ENCODE measurements around the gene RNF121.
"Not testable (repeated sequence)": the region's sequence is repeated elsewhere in the genome, so short reads cannot be mapped to it uniquely, and the experiment has no call there.

RNF121 gene

DNA sequence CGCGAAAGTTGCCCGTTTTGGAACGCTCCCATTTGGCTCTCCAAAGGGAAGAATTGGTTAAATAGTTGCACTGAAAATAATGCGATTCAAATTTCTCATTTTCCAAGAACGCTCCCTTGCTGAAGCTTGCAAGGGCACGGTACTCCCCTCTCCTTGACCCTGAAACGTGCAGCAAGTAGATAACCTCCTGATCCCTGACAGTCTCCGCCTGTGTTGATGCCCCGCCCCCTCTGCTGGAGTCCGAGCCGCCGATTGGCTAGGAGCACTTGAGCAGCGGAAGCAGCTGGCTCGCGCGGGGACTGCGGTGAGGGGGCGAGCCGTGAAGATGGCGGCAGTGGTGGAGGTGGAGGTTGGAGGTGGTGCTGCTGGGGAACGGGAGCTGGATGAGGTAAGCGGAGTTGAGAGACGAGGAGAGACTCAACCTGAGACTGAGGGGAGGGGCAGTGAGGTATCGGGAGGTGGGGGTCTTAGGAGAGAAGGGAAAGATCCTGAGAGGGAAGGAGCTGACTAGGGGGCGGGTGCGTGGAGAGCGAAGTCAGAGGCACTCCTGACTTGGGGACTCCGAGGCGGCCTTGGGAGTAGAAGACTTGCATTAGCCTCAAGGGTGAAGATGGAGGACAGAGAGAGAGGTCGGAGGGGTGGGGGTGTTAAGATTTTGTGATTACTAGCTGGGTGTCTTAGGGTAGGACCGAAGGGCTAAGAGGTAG is at the start of gene RNF121:
Gene RNF121, plus strand, starts transcription at position 310 of the 707 bp plus-strand sequence. Its CDS starts 16 bp downstream, at position 326.
- peak; percentile 99 for DNase-seq

DNA sequence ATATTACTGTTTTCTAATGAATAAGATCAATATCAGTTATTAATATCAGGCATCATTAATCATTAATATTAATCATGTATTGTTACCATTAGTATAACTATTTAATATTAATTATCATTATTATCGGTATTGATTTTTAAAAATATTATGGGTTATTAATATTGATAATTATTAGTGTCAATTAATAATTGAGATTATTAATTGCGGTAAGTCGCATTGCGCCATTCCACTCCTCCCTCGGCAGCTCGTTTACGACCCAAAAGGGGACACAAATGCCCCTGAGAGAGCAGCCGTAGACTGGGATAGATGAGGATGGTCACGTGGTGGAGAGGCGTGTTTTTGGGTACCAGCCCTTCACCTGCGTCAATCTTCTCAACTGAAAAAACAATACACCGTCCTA is 43.0 kb upstream of the RNF121 start:
- not testable (repeated sequence) for DNase-seq

DNA sequence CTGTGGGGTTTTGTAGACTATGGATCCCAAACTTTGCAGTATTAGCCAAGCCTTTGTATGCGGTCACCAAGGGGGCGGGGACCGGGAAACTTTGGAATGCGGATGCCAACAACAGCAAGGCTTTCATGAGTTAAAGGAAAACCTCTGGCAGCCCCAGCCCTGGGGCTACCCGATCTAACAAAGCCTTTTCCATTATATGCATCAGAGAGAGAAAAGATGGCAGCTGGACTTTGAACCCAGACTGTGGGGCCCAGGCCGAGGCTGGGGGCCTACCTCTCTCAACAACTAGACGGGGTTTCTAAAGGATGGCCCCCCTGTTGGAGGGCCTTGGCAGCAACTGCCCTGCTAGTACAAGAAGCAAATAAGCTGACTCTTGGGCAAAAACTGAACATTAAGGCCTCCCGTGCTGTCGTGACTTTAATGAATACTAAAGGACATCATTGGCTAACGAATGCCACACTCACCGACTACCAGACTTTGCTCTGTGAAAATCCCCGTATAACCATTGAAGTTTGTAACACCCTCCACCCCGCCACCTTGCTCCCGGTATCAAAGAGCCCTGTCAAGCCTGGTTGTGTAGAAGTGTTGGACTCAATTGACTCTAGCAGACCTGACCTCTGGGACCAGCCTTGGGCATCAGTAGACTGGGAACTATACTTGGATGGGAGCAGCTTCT is 40.4 kb upstream of the RNF121 start:
- not testable (repeated sequence) for DNase-seq

DNA sequence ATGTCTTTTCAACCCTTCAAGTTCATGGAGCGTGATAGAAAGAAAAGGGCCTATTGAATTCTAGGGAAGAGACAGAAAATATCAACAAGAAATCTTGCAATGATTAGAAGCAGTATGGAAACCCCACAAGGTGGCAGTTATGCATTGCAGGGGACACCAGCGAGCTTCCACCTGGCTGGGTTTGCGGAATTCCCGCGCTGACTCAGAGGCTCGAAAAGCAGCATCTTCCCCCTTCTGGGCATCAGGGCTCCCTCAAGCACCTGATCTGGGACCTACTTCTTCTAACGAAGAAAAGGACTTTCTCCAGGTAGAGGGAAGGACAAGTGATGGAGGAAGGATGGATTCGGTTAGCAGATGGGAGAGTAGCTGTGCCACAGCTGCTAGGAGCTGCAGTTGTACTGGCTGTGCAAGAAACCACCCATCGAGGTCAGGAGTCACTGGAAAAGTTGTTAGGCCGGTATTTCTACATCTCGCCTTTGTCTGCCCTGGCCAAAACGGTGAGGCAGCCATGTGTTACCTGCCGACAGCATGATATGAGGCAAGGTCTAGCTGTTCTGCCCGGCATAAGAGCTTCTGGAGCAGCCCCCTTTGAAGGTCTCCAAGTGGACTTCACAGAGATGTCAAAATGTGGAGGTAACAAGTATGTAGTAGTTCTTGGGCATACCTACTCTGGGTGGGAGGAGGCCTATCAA is 39.5 kb upstream of the RNF121 start:
- not testable (repeated sequence) for DNase-seq

DNA sequence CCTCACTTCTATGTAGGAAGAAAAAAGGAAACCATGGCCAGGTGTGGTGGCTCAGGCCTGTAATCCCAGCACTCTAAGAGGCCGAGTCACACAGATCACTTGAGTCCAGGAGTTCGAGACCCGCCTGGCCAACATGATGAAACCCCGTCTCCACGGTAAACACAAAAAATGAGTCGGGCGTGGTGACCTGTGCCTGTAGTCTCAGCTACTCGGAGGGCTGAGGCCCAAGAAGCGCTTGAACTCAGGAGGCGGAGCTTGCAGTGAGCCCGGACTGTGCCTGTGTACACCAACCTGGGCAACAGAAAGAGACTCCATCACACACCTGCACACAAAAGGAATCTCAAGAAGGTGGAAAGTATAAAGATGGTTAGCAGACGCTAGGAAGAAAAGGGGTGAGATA is 32.9 kb upstream of the RNF121 start:
- no peak for DNase-seq

DNA sequence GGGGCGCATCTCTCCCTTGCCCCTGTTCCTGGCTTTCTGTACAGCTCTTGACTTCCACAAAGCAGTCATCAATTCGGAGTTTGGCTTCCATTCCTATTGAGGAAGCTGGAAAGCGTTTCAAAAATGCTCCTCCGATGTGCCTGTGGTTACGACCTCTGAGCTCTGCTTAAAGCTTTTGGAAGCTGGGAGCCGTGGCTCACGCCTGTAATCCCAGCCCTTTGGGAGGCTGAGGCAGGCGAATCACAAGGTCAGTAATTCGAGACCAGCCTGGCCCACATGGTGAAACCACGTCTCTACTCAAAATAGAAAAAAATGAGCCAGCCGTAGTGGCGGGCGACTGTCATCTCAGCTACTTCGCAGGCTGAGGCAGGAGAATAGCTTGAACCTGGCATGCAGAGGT is 27.7 kb upstream of the RNF121 start:
- not testable (repeated sequence) for DNase-seq

DNA sequence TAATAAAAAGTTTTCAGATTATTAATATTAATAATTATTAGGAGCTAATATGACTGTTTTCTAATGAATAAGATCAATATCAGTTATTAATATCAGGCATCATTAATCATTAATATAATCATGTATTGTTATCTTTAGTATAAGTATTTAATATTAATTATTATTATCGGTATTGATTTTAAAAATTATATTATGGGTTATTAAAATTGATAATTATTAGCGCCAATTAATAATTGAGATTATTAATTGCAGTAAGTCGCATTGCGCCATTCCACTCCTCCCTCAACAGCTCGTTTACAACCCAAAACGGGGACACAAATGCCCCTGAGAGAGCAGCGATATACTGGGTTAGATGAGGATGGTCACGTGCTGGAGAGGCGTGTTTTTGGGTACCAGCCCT is 20.6 kb upstream of the RNF121 start:
- DNase-seq, result no peak

DNA sequence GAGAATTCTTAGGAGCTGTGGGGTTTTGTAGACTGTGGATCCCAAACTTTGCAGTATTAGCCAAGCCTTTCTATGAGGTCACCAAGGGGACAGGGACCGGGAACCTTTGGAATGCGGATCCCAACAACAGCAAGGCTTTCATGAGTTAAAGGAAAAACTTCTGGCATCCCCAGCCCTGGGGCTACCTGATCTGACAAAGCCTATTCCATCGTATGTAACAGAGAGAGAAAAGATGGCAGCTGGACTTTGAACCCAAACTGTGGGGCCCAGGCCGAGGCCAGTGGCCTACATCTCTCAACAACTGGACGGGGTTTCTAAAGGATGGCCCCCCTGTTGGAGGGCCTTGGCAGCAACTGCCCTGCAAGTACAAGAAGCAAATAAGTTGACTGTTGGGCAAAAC is 18.1 kb upstream of the RNF121 start:
- DNase-seq, result not testable (repeated sequence)

DNA sequence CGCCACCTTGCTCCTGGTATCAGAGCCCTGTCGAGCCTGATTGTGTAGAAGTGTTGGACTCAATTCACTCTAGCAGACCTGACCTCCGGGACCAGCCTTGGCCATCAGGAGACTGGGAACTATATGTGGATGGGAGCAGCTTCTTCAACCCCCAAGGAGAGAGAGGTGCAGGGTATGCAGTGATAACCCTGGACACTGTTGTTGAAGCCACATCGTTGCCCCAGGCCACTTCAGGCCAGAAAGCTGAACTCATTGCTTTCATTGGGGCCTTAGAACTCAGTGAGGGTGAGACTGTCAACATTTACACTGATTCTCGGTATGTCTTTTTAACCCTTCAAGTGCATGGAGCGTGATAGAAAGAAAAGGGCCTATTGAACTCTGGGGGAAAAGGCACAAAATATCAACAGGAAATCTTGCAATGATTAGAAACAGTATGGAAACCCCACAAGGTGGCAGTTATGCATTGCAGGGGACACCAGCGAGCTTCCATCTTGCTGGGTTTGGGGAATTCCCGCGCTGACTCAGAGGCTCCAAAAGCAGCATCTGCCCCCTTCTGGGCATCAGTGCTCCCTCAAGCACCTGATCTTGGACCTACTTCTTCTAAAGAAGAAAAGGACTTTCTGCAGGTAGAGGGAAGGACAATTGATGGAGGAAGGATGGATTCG is 17.4 kb upstream of the RNF121 start:
- DNase-seq, result not testable (repeated sequence)

DNA sequence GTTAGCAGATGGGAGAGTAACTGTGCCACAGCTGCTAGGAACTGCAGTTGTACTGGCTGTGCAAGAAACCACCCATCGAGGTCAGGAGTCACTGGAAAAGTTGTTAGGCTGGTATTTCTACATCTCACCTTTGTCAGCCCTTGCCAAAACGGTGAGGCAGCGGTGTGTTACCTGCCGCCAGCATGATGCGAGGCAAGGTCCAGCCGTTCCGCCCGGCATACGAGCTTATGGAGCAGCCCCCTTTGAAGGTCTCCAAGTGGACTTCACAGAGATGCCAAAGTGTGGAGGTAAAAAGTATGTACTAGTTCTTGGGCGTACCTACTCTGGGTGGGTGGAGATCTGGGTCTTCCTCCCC is 16.9 kb upstream of the RNF121 start:
- DNase-seq, result not testable (repeated sequence)

DNA sequence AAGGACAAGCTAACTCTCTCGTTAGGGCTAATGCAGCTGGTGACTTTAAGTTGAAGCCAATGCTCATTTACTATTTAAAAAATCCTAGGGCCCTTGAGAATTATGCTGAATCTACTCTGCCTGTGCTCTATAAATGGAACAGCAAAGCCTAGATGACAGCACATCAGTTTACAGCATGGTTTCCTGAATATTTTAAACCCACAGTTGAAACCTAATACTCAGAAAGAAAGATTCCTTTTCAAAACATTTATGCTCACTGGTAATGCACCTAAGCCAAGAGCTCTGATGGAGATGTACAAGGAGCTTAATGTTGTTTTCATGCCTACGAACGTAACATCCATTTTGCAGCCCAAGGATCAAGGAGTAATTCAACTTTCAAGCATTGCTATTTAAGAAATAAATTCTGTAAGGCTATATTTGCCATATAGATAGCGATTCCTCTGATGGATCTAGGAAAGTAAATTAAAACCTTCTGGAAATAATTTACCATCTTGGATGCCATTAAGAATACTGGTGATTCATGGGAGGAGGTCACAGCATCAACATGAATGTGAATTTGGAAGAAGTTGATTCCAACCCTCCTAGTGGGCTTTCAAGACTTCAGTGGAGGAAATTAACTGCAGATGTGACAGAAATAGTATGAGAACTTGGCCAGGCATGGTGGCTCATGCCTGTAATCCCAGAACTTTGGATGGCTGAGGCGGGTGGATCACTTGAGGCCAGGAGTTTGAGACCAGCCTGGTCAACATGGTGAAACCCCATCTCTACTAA is 14.9 kb upstream of the RNF121 start:
- DNase-seq, result no peak

DNA sequence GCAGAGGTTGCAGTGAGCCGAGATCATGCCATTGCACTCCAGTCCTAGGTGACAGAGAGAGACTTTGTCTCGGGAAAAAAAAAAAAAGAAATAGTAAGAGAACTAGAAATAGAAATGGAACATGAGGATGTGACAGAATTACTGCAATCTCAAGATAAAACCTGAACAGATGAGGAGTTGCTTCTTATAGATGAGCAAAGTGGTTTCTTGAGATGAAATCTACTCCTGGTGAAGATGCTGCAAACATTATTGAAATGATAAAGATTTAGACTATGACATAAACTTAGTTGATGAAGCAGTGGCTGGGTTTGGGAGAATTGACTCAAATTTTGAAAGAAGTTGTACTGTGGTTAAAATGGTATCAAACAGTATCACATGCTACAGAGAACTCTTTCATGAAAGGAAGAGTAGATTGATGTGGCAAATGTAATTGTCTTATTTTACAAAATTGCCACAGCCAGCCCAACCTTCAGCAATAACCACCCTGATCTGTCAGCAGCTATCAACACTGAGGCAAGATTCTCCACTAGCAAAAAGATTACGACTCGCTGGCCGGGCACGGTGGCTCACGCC is 14.1 kb upstream of the RNF121 start:
- DNase-seq, result no peak

DNA sequence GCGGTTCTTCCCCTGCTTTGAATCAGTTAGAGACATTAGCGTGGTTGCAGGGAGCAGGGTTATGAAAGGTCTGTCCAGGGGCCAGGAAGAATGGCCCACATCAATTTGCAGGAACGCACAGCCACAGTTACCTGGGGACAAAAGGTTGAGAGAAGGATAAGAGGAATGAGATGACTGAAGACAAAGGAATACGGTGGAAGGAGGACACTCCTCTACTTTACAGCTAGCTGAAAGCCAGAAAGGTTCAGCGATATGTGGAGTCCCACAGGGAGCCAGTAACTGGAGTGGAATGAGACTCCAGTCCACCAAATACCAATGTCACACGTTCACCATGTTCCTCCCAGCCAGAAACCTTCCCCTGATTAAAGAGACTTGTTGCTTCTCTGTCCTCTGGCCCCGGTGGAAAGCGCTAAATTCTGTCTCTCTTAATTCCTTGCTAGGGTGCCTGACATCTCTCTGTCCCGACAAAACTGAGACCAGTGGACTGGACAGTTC is 11.2 kb upstream of the RNF121 start:
- DNase-seq, result no peak

DNA sequence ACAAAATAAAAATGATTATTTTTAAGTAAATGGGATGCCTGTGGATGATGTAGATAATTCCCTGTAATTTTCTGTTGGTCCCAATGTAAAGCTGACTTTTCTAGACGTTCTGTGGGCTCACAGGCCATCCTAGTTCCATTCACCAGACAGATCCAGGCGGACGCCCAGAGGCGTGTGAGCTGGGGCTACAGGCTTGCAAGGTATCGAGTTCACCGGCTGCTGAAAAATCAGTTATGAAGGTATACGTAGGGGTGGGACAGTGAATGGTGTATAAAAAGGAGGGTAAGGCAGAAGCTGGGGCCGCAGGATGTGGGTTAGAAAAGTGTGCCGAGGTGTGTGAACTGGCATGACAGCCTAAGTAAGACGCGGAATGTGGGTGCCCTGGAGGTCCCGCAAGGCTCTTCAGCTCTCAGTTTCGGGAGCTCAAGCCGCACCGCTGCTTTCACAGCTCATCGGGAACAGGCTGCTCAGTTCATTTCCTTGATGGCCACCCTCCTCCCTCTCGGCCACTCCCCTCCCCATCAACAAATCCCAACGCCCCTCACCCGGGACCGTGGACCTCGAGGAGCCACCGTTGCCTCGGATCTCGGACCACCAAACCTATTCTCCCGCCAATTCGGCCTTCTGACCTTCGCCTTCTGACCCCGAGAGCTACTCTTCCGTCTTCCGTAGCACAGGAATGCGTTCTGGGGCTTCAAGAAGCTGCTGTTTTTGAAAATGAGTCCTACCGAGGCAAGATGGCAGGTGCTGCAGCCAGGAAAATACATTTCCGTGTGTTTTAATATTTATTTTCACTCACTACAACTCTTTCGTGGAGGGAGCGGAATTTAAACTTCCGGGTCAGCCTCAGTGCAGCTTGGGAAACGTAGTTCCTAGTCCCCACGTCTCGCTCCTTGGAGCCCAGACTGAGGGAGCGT is 768 bp upstream of the RNF121 start, which contains the start of gene XNDC1N:
Gene XNDC1N, minus strand, starts transcription at position 775 of the 917 bp plus-strand sequence. CDS start 5,241 bp downstream, outside the sequence.
- DNase-seq, result peak; percentile 96

DNA sequence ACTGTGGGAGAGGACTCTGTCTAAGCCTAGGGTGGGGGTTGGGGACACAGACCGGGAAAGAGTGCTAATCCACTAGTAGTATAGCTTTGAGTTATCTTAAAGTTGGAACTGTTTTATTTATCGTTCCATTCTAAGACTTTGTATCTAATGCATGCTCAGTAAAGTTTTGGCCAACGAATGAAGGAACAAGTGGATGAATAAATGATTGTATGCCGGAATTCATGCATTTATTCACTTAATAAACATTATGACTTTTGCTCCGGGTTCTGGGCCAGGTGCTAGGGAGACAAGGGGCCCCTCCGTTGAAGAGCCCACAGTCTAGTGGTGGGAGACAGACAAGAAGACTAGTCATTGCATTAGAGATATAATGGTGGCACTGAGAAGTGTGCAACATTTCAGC is 645 bp downstream of the RNF121 start:
- DNase-seq, result no peak

DNA sequence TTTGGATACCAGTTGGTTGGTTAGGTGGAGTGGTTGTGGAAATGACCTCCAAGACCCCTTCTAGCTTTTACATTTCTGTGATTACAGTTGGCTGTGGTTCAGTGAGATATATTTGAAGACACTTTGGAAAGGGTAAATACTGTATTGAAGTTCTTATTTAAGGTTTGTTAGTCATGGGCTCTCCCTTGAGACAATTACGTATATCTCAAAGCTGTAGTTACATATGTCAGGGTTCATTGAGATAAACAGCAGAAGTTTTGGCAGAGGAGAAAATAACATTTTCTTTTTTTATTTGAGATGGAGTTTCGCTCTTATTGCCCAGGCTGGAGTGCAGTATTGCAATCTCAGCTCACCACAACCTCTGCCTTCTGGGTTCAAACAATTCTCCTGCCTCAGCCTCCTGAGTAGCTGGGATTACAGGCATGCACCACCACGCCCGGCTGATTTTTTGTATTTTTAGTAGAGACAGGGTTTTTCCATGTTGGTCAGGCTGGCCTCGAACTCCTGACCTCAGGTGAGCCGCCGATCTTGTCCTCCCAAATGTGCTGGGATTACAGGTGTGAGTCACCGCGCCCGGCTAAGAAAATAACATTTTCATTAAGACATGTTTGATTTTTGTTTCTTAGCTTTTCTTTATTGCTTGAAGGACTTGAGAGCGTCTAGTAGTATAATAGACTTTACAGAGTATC is 1.9 kb downstream of the RNF121 start:
- no peak for DNase-seq

DNA sequence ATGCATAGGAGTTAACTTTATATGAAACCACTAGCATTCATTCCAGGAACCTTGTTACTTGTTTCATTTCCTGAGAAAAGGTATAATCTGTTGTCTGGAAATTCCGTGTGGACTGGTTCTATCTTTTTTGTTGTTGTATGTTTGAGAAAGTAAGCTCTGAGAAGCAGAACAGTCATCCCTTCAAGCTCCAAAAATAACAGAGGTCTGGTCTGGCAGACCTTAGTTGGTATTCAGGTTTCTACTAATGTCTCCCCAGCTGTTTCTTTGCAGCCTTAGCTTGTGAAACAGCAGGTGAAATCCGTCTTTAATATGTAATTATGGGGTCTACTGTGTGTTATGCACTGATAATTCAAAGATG is 2.4 kb downstream of the RNF121 start:
- no peak for DNase-seq

DNA sequence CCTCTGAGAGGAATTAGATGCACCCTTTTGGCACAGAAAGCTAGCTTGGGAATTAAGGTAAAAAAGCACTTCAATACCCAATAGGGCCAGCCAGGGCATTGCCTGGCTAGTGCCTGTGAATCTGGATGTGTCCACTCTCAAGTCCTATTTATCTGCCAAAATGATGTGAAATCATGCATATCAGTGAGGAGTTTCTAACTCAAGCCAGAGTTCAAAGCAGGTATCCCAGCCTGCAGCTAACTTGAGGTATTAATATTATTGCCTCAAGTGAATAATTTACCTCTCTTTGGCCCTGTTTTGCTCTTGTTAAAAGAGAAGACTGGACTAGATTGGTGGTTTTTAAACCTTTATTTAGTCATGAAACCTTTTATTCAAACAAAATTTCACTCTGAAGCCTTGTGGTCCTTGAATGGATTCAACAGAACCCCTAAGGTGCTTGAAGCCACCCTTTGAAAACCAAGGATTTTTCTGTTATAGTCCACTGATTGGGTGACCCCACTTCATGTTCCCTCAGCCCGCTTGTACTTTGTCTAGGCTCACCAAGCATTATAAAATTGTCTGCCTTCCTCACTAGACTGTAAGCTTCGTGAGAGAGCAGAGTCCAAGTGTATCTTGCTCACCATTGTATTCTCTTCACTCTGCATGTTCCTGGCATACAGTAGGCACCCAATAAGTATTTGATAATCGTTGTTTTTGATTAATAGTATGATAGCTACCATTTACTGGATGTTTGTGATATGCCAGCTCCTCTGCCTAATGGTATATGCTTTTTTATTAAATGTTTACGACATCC is 4.5 kb downstream of the RNF121 start:
- DNase-seq, result no peak

DNA sequence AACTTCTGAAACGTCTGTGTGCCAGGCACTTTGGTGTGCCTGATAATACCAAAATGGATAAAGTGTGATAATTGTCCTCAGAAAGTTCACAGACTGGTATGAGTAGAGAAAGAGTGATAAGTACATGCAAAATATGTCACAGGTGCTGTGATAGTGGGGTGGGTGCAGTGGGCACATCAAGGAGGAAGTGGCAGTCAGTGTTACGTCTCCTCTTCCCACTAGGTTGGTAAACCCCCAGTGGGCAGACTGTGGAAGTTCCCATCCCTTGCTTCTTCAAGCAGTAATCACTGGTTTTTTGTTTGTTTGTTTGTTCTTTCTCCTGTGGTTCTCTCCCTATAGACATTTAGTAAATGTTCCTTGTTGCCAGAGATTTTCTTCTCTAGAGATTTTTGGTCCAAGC is 5.4 kb downstream of the RNF121 start:
- DNase-seq, result peak; percentile 49
